Activated CD4-positive, alpha-beta T cell treated with anti-CD3 and anti-CD28 coated beads, Interleukin-2, amount 10 ng/mL, durations not matched to agents 24 days and 14 days (primary cell): ENCODE results near the gene ITFG2. TPM values are rescaled to one million over a fixed set of nuclear protein-coding genes. Genes with fewer than 3 reads are reported as not detected.
"Not testable (repeated sequence)": the region's sequence is repeated elsewhere in the genome, so short reads cannot be mapped to it uniquely, and the experiment has no call there.

Source experiments
- DNase-seq: peaks from one replicate; pipeline ENCODE4 v3.0.0; 2022
- H3K27ac Mint-ChIP-seq: one replicate; pipeline ENCODE4 v1.8.0; 2022; ENCODE audit warnings: mild to moderate bottlenecking, mixed read lengths
- H3K27me3 Mint-ChIP-seq: one replicate; pipeline ENCODE4 v1.8.0; 2022; ENCODE audit warnings: mixed read lengths
- H3K36me3 Mint-ChIP-seq: one replicate; pipeline ENCODE4 v1.8.0; 2022; ENCODE audit warnings: low read depth, mild to moderate bottlenecking, mixed read lengths
- H3K4me1 Mint-ChIP-seq: one replicate; pipeline ENCODE4 v1.8.0; 2021; ENCODE audit warnings: mixed read lengths
- H3K4me3 Mint-ChIP-seq: one replicate; pipeline ENCODE4 v1.8.0; 2022; ENCODE audit warnings: mild to moderate bottlenecking, moderate library complexity, mixed read lengths
- H3K9me3 Mint-ChIP-seq: one replicate; pipeline ENCODE4 v1.8.0; 2021; ENCODE audit warnings: mixed read lengths
- intact Hi-C: fragments of 100-400 bp; cut with micrococcal nuclease; formaldehyde crosslinking; loops from one replicate; pipeline ENCODE4 v1.15.1; 2023
- total RNA-seq: library from RNA; stranded (reverse); gene quantifications from 2 replicates; pipeline ENCODE4 v1.2.3, GENCODE V29; 2022

The ITFG2 gene
- 36.5 and 43.8 TPM in 2 replicates for total RNA-seq

DNA sequence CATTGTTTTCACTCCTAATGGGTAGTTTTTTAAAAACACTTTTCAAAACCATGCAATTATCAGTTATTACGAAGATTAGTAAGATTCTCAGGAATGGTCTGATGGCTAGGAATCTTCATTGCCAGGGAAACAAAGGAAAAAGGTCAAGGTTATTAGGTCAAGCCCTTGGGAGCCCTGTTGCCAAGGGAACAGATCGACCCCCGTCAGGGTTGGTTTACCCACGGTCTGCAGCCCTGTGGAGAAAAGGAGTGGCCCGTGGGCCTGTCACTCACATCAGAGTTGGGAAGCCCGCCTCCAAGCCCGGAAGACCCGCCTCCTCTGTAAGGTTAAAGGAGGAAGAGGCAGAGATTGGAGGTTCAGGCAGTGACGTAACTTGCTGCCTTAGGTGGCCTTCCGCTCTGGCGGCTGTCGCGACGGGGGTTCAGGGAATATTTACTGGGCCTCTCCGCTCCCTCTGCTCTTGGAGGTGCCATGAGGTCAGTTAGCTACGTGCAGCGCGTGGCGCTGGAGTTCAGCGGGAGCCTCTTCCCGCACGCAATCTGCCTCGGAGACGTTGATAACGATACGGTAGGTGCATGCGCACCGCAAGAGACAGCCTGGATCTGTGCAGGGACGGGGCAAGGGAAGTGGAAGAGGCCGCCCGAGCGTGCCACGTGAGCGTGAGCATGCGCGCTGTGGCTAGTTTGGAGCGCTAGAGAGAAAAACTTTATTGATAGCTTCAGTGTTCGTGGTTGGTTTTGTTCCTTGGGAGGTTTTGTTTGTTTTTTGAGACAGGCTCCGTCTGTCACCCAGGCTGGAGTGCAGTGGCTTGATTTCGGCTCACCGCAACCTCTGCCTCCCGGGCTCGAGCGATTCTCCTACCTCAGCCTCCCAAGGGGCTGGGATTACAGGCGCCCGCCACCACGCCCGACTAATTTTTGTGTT, at the start of gene ITFG2:
TSS of gene ITFG2 (plus strand) at position 379 of the 924 bp plus-strand sequence. CDS start at position 472, 93 bp downstream.
- intact Hi-C loops, result loop anchor here (1.0 to 2.0 kb wide), 7 partner anchors 17 to 1122 kb away; partner anchors contain the start of genes ADIPOR2 and TULP3
- peak; percentile 99 for DNase-seq
- Mint-ChIP-seq H3K4me1 (peaks cover 21% of the 10 kb centered on the region), H3K9me3 (no peaks in the 10 kb centered on the region), H3K4me3 (peak within 1 kb of the TSS; percentile 100), H3K36me3 (peaks cover 17% of the 10 kb centered on the region), H3K27me3 (no peaks in the 10 kb centered on the region), H3K27ac (peak within 1 kb of the TSS; percentile 100)

DNA sequence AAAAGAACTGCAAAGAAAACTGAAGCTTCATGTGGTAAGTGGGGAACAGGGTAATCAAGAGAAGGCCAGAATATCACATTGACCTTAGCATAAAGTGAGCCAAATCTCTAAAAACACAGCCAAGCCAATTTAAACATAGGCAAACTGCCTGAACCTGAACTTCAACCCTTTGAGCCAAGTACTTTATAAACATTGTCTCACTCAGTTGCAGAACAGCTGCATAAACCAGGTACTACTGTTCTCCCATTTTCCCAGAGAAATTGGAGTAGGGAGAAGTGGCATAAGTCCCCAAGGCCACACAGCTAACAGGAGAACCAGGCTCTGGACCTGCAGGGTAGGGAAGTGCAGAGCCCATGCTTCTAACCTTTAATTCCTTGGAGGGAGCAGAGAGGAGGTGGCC, 48.1 kb upstream of the ITFG2 start:
- Mint-ChIP-seq H3K27me3 (peaks cover 2% of the 10 kb centered on the region), H3K4me1 (no peaks in the 10 kb centered on the region), H3K4me3 (no peak overlapping the region), H3K9me3 (no peaks in the 10 kb centered on the region), H3K36me3 (no peaks in the 10 kb centered on the region), H3K27ac (no peak overlapping the region)
- DNase-seq, result no peak
- intact Hi-C loops, result no loop called here

DNA sequence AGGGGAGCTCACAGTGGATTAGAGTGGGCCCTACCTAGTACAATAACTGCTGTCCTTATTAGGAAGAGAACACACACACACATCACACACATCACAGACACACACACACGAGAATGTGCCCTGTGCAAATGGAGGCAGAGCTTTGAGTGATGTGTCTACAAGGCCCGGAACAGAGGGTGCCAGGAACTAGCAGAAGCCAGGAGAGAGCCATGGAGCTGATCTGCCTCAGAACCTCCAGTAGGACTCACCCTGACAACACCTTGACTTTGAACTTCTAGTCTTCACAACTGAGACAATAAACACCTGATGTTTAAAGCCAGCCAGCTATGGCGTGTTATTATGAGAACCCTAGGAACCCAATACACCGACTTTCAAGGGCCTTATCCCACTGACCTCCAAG, 47.4 kb upstream of the ITFG2 start:
- H3K36me3 Mint-ChIP-seq, result no peaks in the 10 kb centered on the region
- intact Hi-C loops, result no loop called here
- DNase-seq, result no peak

DNA sequence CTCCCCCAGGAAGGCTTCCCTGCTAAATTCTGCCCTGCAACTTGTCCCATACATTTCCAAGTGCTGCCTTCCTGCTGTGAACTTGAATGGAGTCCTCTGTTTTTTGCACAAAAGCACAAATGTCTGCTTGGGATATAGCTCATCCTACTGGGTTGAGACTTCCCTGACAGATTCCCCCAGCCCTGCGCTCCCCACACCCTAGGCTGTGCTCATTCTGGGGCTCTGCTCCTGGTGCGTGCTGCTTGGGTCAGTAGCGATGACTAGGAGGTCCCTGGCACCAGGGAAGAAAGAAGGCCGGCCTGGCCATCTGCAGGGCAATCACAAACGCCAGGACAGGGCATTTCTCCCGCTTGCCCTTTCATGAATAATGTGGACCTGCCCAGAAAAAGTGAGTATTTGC, 46.9 kb upstream of the ITFG2 start:
- DNase-seq, result no peak
- Mint-ChIP-seq H3K9me3 (peaks cover 2% of the 10 kb centered on the region), H3K36me3 (no peaks in the 10 kb centered on the region), H3K27me3 (peaks cover 2% of the 10 kb centered on the region), H3K4me3 (no peak overlapping the region), H3K4me1 (no peaks in the 10 kb centered on the region), H3K27ac (no peak overlapping the region)
- intact Hi-C loops, result no loop called here

More for the DNA sequence above, 47.4 kb upstream of the ITFG2 start:
- no peak overlapping the region for H3K4me3 Mint-ChIP-seq
- no peaks in the 10 kb centered on the region for H3K4me1 Mint-ChIP-seq
- H3K27ac Mint-ChIP-seq, result no peak overlapping the region
- peaks cover 2% of the 10 kb centered on the region for H3K27me3 Mint-ChIP-seq
- H3K9me3 Mint-ChIP-seq, result no peaks in the 10 kb centered on the region

DNA sequence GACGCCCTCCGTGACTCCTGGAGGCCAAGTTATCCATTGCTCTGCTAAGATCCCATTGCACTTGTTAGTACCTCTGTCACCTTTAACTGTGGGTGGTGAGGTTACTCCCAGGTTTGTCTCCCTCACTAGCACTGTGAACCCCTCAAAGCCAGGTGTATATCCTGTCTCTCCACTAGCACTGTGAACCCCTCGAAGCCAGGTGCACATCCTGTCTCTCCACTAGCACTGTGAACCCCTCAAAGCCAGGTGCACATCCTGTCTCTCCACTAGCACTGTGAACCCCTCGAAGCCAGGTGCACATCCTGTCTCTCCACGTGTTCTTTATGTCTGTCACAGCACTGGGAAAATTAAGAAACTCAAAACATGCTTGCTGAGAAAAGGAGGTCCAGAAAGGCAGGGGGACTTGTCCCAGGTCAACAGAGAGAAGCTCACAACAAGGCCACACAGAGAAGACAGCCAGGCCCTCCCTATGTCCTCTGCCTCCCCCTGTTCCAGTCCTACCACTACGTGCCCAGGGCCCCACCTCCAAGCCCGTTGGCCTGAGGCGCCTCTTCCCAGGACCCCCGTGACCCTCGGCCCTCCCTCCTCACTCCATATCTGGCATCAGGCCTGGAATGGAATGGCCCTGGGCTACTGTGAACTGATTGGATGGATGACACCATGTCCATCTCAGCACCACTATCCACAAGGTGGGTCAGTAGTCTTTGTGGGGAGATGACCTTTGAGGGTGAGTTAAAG, 44.1 kb upstream of the ITFG2 start:
- Mint-ChIP-seq H3K9me3 (peaks cover 3% of the 10 kb centered on the region), H3K27ac (no peak overlapping the region), H3K36me3 (no peaks in the 10 kb centered on the region), H3K27me3 (no peaks in the 10 kb centered on the region), H3K4me1 (no peaks in the 10 kb centered on the region), H3K4me3 (no peak overlapping the region)
- no peak for DNase-seq
- intact Hi-C loops, result no loop called here

DNA sequence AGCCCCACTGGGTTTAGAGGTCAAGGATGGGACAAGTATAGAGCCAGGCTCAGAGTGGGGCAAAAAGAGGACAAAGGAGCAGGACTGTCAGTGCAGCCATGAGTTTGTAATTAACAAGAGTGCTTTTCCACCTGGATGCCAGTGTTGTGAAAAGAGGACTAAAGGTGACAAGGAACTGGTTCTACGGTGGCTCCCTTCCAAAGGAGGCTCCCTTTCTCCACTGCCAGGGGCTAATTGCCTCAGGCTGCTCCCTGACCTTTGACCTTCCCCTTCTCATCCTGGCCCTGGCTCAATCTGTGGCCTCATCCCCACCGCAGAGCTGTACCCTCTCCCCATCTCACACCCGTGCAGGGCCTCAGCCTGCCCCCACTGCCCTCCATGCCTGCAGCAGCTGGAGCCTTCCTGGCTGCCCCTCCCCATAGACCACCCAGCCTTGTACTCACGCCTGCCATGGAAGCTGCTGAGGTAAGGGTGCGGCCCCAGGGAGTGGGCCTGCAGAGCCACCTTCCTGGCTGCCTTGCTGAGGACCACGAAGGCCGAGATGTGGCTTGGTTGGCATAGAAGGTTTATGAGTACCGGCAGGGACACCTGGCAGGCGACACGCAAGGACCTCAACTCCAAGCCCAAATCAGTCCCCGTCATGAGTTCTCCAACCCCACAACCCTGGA, 42.5 kb upstream of the ITFG2 start:
- intact Hi-C loops, result no loop called here
- H3K4me3 Mint-ChIP-seq, result no peak overlapping the region
- H3K4me1 Mint-ChIP-seq, result no peaks in the 10 kb centered on the region
- H3K9me3 Mint-ChIP-seq, result peaks cover 3% of the 10 kb centered on the region
- H3K27ac Mint-ChIP-seq, result no peak overlapping the region
- no peaks in the 10 kb centered on the region for H3K27me3 Mint-ChIP-seq
- DNase-seq, result no peak
- no peaks in the 10 kb centered on the region for H3K36me3 Mint-ChIP-seq

DNA sequence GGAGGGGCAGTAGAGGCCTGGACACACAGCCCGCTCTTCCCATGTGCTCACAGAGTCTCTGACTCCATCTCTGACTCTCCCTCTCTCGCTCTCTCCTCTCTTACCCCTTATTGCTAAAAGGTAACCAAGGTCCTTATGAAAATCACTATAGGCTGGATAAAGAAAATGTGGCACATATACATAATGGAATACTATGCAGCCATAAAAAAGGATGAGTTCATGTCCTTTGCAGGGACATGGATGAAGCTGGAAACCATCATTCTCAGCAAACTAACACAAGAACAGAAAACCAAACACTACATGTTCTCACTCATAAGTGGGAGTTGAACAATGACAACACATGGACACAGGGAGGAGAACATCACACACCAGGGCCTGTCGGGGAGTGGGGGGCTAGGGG, 41.9 kb upstream of the ITFG2 start:
- H3K4me1 Mint-ChIP-seq, H3K9me3 Mint-ChIP-seq, DNase-seq, intact Hi-C loops, H3K27me3 Mint-ChIP-seq, H3K4me3 Mint-ChIP-seq, H3K27ac Mint-ChIP-seq, H3K36me3 Mint-ChIP-seq: not testable (repeated sequence)

DNA sequence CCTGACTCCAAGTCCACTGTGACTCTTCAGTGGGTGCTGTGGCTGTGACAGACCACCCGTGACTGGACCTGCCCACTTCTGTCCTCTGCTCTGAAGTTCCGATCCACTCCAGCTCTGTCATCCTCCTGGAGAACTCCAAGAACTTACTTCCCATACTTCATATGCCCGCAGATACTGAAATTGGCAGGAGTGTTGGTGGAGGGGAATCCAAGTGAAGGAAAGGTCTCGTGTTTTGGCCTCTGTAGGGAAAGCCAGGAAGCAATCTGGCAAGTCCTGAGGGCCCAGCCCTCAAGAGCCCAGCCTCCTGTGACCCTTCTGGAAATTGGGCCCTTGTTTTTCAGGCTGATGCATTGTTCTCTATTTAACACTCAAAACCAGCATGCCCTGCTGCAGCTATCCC, 40.1 kb upstream of the ITFG2 start:
- Mint-ChIP-seq H3K9me3 (peaks cover 3% of the 10 kb centered on the region), H3K27ac (no peak overlapping the region), H3K36me3 (no peaks in the 10 kb centered on the region), H3K27me3 (no peaks in the 10 kb centered on the region), H3K4me1 (no peaks in the 10 kb centered on the region), H3K4me3 (no peak overlapping the region)
- intact Hi-C loops, result no loop called here
- DNase-seq, result no peak

DNA sequence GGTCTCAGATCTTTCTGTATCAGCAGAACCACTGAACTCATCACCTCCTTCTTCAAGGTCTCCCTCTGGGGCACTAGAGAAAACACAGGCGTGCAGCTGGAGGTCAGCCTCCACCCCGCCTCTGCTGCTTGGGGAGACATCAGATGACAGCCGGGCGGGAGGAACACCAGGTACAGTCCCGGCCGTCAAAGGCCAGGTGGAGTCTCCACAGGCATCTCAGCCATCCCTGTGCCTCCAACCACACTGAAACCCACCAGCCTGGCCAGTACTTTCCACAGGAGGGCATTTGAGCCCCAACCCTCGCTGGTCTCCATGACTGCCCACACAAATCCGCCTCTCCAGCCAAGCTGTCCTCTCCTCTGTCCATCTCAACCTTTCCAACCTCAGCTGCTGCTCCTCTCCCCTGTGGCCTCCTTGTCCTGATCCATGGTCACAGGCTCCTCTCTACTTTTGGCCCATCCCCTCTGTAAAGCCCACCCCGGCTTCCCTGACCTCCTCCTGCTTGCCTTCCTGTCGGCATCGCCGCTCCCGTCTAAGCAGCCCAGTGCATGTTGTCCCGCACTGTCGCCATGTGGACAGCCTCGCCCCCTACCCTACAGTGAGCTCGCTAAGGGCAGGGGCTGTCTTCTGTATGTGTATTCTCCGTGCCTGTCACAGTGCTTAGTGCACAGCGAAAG, 39.1 kb upstream of the ITFG2 start:
- Mint-ChIP-seq H3K4me3 (no peak overlapping the region), H3K4me1 (no peaks in the 10 kb centered on the region), H3K27ac (no peak overlapping the region), H3K36me3 (no peaks in the 10 kb centered on the region), H3K27me3 (no peaks in the 10 kb centered on the region), H3K9me3 (peaks cover 3% of the 10 kb centered on the region)
- DNase-seq, result no peak
- intact Hi-C loops, result no loop called here

DNA sequence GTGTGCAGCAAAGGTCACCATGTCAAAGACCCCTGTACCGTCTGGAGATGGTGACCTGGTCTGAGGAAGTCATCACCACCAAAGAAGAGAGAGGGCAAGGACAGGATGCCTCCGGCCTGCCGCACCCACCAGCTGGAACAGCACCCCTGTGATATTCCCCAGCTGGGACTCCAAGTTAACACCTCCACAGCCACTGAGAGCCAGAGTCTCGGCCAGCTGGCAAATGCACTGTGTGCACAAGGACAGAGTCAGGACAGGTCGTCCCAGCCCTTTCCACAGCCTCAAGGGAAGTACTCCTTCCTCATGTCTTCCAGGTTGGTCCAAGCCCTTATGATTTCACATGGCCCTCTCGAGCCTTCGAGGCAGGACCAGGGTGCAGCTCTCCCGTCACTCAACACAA, 37.0 kb upstream of the ITFG2 start:
- Mint-ChIP-seq H3K36me3 (no peaks in the 10 kb centered on the region), H3K4me1 (no peaks in the 10 kb centered on the region), H3K27ac (no peak overlapping the region), H3K9me3 (peaks cover 2% of the 10 kb centered on the region), H3K4me3 (no peak overlapping the region), H3K27me3 (peaks cover 7% of the 10 kb centered on the region)
- intact Hi-C loops, result no loop called here
- no peak for DNase-seq

DNA sequence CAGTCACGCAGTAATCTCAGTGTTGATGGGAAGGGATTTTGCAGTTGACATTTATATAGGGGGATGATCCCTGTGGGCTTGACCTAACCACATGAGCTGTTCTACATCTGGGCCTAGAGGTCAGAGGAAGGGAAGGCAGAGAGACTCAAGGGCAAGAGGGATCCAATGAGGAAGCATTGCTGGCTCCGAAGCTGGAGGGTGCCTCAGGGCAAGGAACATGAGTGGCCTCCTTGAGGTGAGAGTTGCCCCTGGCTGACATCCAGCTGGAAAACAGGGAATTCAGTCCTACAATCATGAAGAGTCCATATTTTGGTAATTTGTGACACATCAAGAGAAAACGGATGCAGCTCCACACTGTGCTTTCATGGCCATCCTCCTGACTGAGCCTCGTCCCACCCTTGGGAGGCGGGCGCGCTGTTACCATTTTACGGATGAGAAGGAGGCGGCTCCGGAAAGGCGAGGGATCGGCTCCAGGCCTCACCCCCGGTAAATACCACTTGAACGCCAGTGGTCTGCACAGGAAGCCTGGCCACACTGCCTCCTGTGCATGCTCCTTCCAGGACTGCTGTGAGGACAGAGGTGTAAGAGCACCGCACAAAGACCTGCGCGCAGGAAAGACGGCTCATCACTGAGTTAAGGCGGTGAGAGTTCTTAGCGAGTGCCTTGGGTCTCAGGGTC, 36.2 kb upstream of the ITFG2 start:
- Mint-ChIP-seq H3K9me3 (no peaks in the 10 kb centered on the region), H3K27me3 (peaks cover 9% of the 10 kb centered on the region), H3K27ac (no peak overlapping the region), H3K4me3 (no peak overlapping the region), H3K4me1 (no peaks in the 10 kb centered on the region), H3K36me3 (no peaks in the 10 kb centered on the region)
- no peak for DNase-seq
- intact Hi-C loops, result no loop called here

DNA sequence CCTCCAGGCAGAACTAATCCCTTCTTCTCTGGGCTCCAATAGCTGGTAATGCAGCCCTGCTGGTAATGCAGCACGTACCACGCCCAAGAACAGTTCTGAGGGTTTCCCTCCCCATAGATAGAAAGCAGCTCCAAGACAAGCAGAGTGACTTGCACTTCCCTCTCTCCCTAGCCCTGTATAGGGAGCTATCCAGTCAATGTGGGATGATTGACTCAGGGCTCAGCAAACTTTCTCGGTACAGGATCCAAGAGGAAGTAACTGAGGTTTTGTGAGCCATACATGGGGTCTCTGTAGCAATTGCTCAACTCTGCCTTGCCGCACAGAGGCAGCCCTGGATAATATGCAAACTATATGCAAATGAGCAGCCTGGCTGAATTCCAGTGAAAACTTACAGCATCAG, 33.2 kb upstream of the ITFG2 start:
- H3K27ac Mint-ChIP-seq, result no peak overlapping the region
- peaks cover 6% of the 10 kb centered on the region for H3K4me1 Mint-ChIP-seq
- intact Hi-C loops, result no loop called here
- H3K27me3 Mint-ChIP-seq, result peaks cover 26% of the 10 kb centered on the region
- no peaks in the 10 kb centered on the region for H3K36me3 Mint-ChIP-seq
- no peaks in the 10 kb centered on the region for H3K9me3 Mint-ChIP-seq
- H3K4me3 Mint-ChIP-seq, result no peak overlapping the region
- no peak for DNase-seq
